K562 (cell line): Measurements from ENCODE around the gene RTN4. TPM values are rescaled to one million over a fixed set of nuclear protein-coding genes. Genes with fewer than 3 reads are reported as not detected.
A peak's percentile ranks its signal among the peaks of the same experiment; 100 is the strongest.

Experiments used
- ATAC-seq: fragments of 200-7000 bp; cut with Tn5 transposase; 3 replicates; pipeline ENCODE4 v1.9.1; 2020; ENCODE audit warnings: moderate library complexity
- BruUV-seq: library from RNA; stranded (reverse); fragments of 400-500 nt; replicated peaks from 2 replicates; lab custom pipeline; 2021; lab: Mats Ljungman, UMichigan
- CTCF ChIA-PET: fragments of 300-600 bp; formaldehyde crosslinking; extraction: SDS; loops from one replicate; lab custom pipeline; 2021; ENCODE audit warnings: low intra/inter-chr PET ratio; lab: Yijun Ruan, JAX
- POLR2A ChIA-PET: fragments of 300-600, 350-650 bp; sonication (Branson Sonifier 250); formaldehyde crosslinking; extraction: SDS; loops from one replicate; lab custom pipeline; 2021; ENCODE audit warnings: antibody characterized with exemption, inconsistent platforms; lab: Yijun Ruan, JAX
- DNase-seq, 4 experiments: peaks; one replicate each; pipeline versions ENCODE4 v3.0.0 to v3.0.0-alpha.2; 2011 to 2018; ENCODE audit warnings: low spot score in 3 of 4, mixed read lengths in 3 of 4; ENCODE audit errors: extremely low read depth in 1 of 4
- FAIRE-seq: peaks from 2 replicates; lab custom pipeline; 2011; peaks lifted over from hg19 to GRCh38; lab: Jason Lieb, UNC
- H2AFZ ChIP-seq: 2 replicates; pipeline ENCODE4 v1.6.0; 2011; ENCODE audit warnings: low read depth, low read length, control low read depth, inconsistent platforms
- H3K27ac ChIP-seq: fragments of 200-600 bp; 3 replicates; pipeline ENCODE4 v1.8.0; 2011; ENCODE audit warnings: low read depth, mild to moderate bottlenecking, control low read depth, inconsistent platforms, low read length, moderate library complexity, mixed read lengths; ENCODE audit errors: extremely low read depth
- H3K27me3 ChIP-seq, 2 experiments: fragments of 300-600 bp in 1 of 2; 2 replicates in 1 of 2; 3 replicates in 1 of 2; pipeline versions ENCODE4 v1.6.0 to v1.8.0; 2011; ENCODE audit warnings: inconsistent platforms in 2 of 2, low read length in 2 of 2, mild to moderate bottlenecking in 1 of 2, mixed read lengths in 1 of 2, moderate library complexity in 1 of 2; ENCODE audit not compliant: control insufficient read depth in 2 of 2, insufficient read depth in 2 of 2
- H3K36me3 ChIP-seq: fragments of 300-600 bp; 3 replicates; pipeline ENCODE4 v1.8.0; 2011; ENCODE audit warnings: mild to moderate bottlenecking, low read length, inconsistent platforms; ENCODE audit not compliant: control insufficient read depth, insufficient read depth
- H3K4me1 ChIP-seq, 2 experiments: fragments of 200-600 bp in 1 of 2; replicated peaks in 1 of 2; 2 replicates in 1 of 2; 3 replicates in 1 of 2; pipeline versions ENCODE4 v1.5.1 to v1.8.0; 2011; ENCODE audit warnings: inconsistent platforms in 2 of 2, low read length in 2 of 2, mild to moderate bottlenecking in 1 of 2, mixed read lengths in 1 of 2, moderate library complexity in 1 of 2; ENCODE audit not compliant: control insufficient read depth in 2 of 2, insufficient read depth in 2 of 2
- H3K4me2 ChIP-seq: 2 replicates; pipeline ENCODE4 v1.6.1; 2011; ENCODE audit warnings: low read length, control low read depth, inconsistent platforms, mixed read lengths; ENCODE audit not compliant: insufficient read depth
- H3K4me3 ChIP-seq: fragments of 200-600 bp; sonication (generic), shearing (Covaris generic); 2 replicates; pipeline ENCODE4 v1.5.1; 2016; ENCODE audit warnings: control low read depth, inconsistent platforms
- H3K79me2 ChIP-seq: fragments of 200-600 bp; 3 replicates; pipeline ENCODE4 v1.8.0; 2011; ENCODE audit warnings: low read length, inconsistent platforms; ENCODE audit not compliant: control insufficient read depth, insufficient read depth
- H3K9ac ChIP-seq, 2 experiments: 2 replicates each; pipeline versions ENCODE4 v1.6.0 to v1.6.1; 2011; ENCODE audit warnings: low read depth in 2 of 2, low read length in 2 of 2, control low read depth in 1 of 2, inconsistent platforms in 1 of 2, mild to moderate bottlenecking in 1 of 2, mixed read lengths in 1 of 2; ENCODE audit not compliant: insufficient read depth in 1 of 2
- H3K9me1 ChIP-seq: one replicate; pipeline ENCODE4 v1.6.0; 2011; ENCODE audit warnings: inconsistent platforms, mild to moderate bottlenecking, low read length, moderate library complexity; ENCODE audit not compliant: control insufficient read depth, insufficient read depth
- H3K9me3 ChIP-seq: replicated peaks from 2 replicates; pipeline ENCODE4 v1.5.1; 2011; ENCODE audit warnings: low read depth, low read length, inconsistent platforms; ENCODE audit not compliant: control insufficient read depth, insufficient read depth
- H4K20me1 ChIP-seq: replicated peaks from 2 replicates; pipeline ENCODE4 v1.6.1; 2011; ENCODE audit warnings: low read length, inconsistent platforms, mixed read lengths; ENCODE audit not compliant: control insufficient read depth, insufficient read depth
- CBX5 ChIP-seq: IDR thresholded peaks from 2 replicates; pipeline ENCODE4 v1.6.1; 2014; ENCODE audit warnings: low read depth, borderline replicate concordance
- CTCF ChIP-seq, 3 experiments: IDR thresholded peaks in 2 of 3; conservative IDR thresholded peaks in 1 of 3; 2 replicates each; pipeline ENCODE4 v1.5.1; 2011 to 2012; ENCODE audit warnings: low read length in 3 of 3, mild to moderate bottlenecking in 3 of 3, control low read depth in 2 of 3, improper control_type of control experiment in 1 of 3, inconsistent platforms in 1 of 3, low read depth in 1 of 3, mixed read lengths in 1 of 3, moderate library complexity in 1 of 3; ENCODE audit not compliant: insufficient read depth in 2 of 3
- HNRNPUL1 ChIP-seq: fragments of 200-400 bp; formaldehyde crosslinking; IDR thresholded peaks from 2 replicates; pipeline ENCODE4 v1.6.1; 2017; ENCODE audit warnings: low read length
- PCBP2 ChIP-seq: fragments of 200-400 bp; formaldehyde crosslinking; IDR thresholded peaks from 2 replicates; pipeline ENCODE4 v1.6.1; 2018; ENCODE audit warnings: low read length, low read depth, mild to moderate bottlenecking, moderate library complexity; ENCODE audit not compliant: poor library complexity, severe bottlenecking
- POLR2A ChIP-seq: fragments of 450-650 bp; conservative IDR thresholded peaks from 2 replicates; pipeline ENCODE4 v1.6.1; 2016
- PTRF ChIP-seq: fragments of 450-650 bp; IDR thresholded peaks from 2 replicates; pipeline ENCODE4 v1.6.1; 2016; ENCODE audit warnings: mild to moderate bottlenecking, missing genetic modification characterization, missing compliant biosample characterization
- SOX6 ChIP-seq: fragments of 450-650 bp; IDR thresholded peaks from 2 replicates; pipeline ENCODE4 v1.6.1; 2014; ENCODE audit warnings: mild to moderate bottlenecking
- ZFP36 ChIP-seq: fragments of 150-350 bp; IDR thresholded peaks from 2 replicates; pipeline ENCODE4 v1.6.1; 2018; ENCODE audit warnings: low read length, low read depth; ENCODE audit not compliant: partially characterized antibody
- WGBS: fragments of 100-300 bp; shearing (Covaris generic); methylation state at CpG from one replicate; pipeline ENCODE4 v1.1.6; 2016; ENCODE audit warnings: low coverage, mixed read lengths; ENCODE audit not compliant: insufficient coverage; ENCODE audit errors: missing lambda C conversion rate; 5-methylcytosine and 5-hydroxymethylcytosine counted together
- in situ Hi-C: fragments of 300-500 bp; cut with MboI; formaldehyde crosslinking; loops from 4 replicates; pipeline ENCODE4 v1.15.0; 2018; ENCODE audit warnings: inconsistent platforms, mixed read lengths
- intact Hi-C: fragments of 100-400 bp; cut with micrococcal nuclease; formaldehyde crosslinking; loops from 2 replicates; pipeline ENCODE4 v1.14.2; 2022
- polyA plus RNA-seq, 8 experiments: library from polyadenylated mRNA; depleted of rRNA in 4 of 8; stranded (reverse) in 5 of 8; unstranded in 3 of 8; fragments of >200 nt; fragmentation: Nextera tagmentation in 2 of 8; fragmentation: Illumina TruSeq in 1 of 8; extraction: Ambion mirVana in 2 of 8; extraction: Trizol in 1 of 8; gene quantifications; 2 replicates each; pipeline versions ENCODE4 v1.2.1 to v1.2.3, GENCODE V29; 2011 to 2014; ENCODE audit warnings: inconsistent platforms in 1 of 8, missing spikeins in 1 of 8
- total RNA-seq, 7 experiments: library from RNA; depleted of rRNA in 6 of 7; stranded (reverse); fragments of >200 nt in 6 of 7; fragmentation: Illumina TruSeq in 2 of 7; extraction: Trizol in 2 of 7; gene quantifications; 2 replicates each; pipeline versions ENCODE4 v1.2.1 to v1.2.3, GENCODE V29; 2011 to 2021; ENCODE audit warnings: low replicate concordance in 1 of 7

RTN4 gene
- total and polyA plus RNA-seq, 9 of the 15 experiments (the other 6 are each of a cell fraction or from before 2014, with no cell fraction given): 73.0 to 248 (median 116) TPM

DNA sequence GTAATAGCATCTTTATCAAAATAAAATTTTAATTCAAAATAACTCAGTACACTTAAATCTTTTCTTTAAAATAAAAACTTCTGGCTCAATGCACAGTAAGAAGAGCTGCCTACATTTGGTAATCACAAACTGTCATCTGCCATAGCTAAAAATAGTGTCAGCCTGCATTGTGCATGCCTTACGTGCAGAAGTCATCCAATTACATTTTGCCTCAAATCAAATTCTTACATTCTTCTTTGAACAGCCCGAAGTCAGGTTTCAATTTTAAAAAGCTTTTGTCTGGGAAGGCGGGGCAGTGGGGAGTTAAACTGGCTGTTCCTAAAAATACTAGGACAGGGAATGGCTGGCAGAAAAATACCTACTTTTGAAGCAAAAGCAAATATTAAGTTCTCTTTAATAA, 51.1 kb downstream of the RTN4 start (continued):
- TF ChIP-seq PTRF (no peak), SOX6 (peak; percentile 26; the same call in 1 of the 2 replicates), PCBP2 (no peak), POLR2A (no peak), HNRNPUL1 (no peak), CBX5 (no peak)

DNA sequence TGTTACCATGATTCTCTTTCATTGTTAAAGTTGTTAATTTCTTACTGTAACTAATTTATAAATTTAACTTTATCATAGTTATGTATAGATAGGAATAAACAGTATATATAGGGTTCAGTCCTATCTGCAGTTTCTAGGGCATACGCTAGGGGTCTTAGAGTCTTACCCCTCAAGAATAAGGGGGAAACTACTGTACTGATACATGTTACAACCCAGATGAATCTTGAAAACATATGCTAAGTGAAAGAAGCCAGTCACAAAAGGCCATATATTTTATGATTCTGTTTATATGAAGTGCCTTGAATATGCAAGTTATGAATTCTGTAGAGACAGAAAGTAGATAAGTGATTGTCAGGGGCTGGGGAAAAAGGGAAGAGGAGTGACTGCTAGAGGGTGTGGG, 52.4 kb downstream of the RTN4 start:
- 73% methylated on average over 1 of the region's 1 CpG for WGBS
- Histone ChIP-seq H3K27ac (no peak overlapping the region), H3K4me1 (peaks cover 2 to 30% of the 10 kb centered on the region in 2 experiments; a peak in 4 of 5 replicates), H2AFZ (no peak overlapping the region), H3K9me3 (no peaks in the 10 kb centered on the region), H3K4me2 (no peak overlapping the region), H3K79me2 (peaks cover 100% of the 10 kb centered on the region), H3K9ac (no peak overlapping the region), H3K36me3 (no peaks in the 10 kb centered on the region), H3K9me1 (no peaks in the 10 kb centered on the region), H4K20me1 (peaks cover 41% of the 10 kb centered on the region), H3K4me3 (no peak overlapping the region), H3K27me3 (no peaks in the 10 kb centered on the region)
- POLR2A ChIA-PET: no interaction called here
- in situ Hi-C loops: no loop called here
- no TSS peak for BruUV-seq
- DNase-seq (peak in 1 of 4 experiments; percentile 26), FAIRE-seq (no peak), ATAC-seq (peak; percentile 51)
- intact Hi-C loops: no loop called here
- CTCF ChIA-PET: interaction anchor here (0.5 kb wide), 1 partner anchor 180 kb away, joined by 3 read pairs; no protein-coding TSS in a partner anchor
- peak in 2 of 3 experiments; percentile 16 to 32; a peak in 2 of 6 replicates for TF ChIP-seq CTCF (IDR thresholded peaks at IDR 0.05 in 2 of 3, conservative IDR thresholded peaks at IDR 0.05 in 1 of 3; ENCODE audit: insufficient read depth in 2 of 3, low read depth in 1 of 3, low read length in 3 of 3)
- no peak for TF ChIP-seq ZFP36
